ENCODE data around the gene CNDP1. TPM values are rescaled to one million over a fixed set of nuclear protein-coding genes. Genes with fewer than 3 reads are reported as not detected.
"Not testable (repeated sequence)": the region's sequence is repeated elsewhere in the genome, so short reads cannot be mapped to it uniquely, and the experiment has no call there.

The CNDP1 gene
- total RNA-seq, 4 donors from 2014 or later: 0.24 to 1.0 (median 0.90) TPM; not detected in 1

DNA sequence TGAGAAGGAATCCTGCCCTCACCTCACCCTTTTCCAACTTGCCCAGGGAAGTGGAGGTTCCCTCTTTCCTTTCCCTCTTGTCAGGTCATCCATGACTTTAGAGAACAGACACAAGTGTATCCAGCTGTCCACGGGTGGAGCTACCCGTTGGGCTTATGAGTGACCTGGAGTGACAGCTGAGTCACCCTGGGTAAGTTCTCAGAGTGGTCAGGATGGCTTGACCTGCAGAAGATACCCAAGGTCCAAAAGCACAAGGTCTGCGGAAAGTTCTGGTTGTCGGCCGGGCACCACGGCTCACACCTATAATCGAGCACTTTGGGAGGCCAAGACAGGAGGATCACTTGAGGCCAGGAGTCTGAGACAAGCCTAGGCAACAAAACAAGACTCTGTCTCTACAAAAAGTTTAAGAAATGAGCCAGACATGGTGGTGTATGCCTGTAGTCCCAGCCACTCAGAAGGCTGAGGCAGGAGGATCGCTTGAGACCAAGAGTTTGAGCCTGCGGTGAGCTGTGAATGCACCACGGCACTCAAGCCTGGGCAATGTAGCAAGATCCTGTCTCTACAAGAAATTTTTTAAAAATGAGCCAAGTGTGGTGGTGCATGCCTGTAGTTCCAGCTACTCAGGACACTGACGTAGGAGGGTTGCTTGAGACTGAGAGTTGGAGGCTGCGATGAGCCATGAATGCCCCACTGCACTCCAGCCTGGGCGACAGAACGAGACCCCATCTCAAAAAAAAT, 14.0 kb upstream of the CNDP1 start:
- Histone ChIP-seq H3K4me3 (no peak overlapping the region), H3K9me3 (no peaks in the 10 kb centered on the region), H3K4me1 (no peaks in the 10 kb centered on the region), H3K36me3 (no peaks in the 10 kb centered on the region), H3K27me3 (no peaks in the 10 kb centered on the region), H3K27ac (no peak overlapping the region)
- TF ChIP-seq POLR2A (IDR thresholded peaks at IDR 0.05): no peak
- TF ChIP-seq, protein P1, sequence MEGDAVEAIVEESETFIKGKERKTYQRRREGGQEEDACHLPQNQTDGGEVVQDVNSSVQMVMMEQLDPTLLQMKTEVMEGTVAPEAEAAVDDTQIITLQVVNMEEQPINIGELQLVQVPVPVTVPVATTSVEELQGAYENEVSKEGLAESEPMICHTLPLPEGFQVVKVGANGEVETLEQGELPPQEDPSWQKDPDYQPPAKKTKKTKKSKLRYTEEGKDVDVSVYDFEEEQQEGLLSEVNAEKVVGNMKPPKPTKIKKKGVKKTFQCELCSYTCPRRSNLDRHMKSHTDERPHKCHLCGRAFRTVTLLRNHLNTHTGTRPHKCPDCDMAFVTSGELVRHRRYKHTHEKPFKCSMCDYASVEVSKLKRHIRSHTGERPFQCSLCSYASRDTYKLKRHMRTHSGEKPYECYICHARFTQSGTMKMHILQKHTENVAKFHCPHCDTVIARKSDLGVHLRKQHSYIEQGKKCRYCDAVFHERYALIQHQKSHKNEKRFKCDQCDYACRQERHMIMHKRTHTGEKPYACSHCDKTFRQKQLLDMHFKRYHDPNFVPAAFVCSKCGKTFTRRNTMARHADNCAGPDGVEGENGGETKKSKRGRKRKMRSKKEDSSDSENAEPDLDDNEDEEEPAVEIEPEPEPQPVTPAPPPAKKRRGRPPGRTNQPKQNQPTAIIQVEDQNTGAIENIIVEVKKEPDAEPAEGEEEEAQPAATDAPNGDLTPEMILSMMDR (IDR thresholded peaks at IDR 0.05): no peak
- intact Hi-C loops (cut with DNase I; ENCODE audit: low total_unique reads): no loop called here
- no peak for DNase-seq

DNA sequence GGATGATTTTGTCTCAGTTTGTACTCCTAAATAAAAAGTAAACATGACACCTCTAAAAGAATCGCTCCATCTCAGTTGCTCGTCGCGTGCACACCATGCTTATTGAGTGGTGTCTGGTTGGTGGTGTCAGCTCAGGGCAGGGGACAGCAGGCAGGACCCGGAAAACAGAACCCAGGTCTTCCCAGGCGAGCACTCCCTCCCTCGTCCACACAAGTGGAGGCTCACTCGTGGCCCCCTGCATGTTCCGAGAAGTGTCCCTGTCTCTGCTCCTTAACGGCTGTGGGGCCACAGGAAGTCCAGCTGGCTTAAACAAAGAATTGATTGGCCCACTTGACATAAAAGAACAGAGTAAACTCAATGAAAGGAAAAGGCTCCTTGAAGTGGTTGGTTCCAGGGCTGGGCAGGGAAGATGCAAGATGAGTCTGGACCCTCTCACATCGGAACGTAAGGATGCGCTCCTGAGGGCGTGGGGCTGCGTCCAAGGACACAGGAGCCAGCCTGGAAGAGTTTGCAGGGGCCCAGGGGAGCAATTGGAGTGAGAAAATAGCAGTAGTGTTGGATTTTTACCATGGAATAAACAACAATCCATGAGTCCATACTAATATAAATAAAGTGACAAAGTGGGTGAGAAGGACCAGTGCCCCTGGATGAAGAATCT, 13.1 kb upstream of the CNDP1 start:
- no peak overlapping the region for H3K27ac ChIP-seq
- intact Hi-C loops (cut with DNase I; ENCODE audit: low total_unique reads): no loop called here
- no peak for DNase-seq
- H3K4me3 ChIP-seq: no peak overlapping the region
- H3K36me3 ChIP-seq: no peaks in the 10 kb centered on the region
- TF ChIP-seq POLR2A (IDR thresholded peaks at IDR 0.05): no peak
- TF ChIP-seq, protein P1 (IDR thresholded peaks at IDR 0.05): no peak
- no peaks in the 10 kb centered on the region for H3K9me3 ChIP-seq
- no peaks in the 10 kb centered on the region for H3K27me3 ChIP-seq
- H3K4me1 ChIP-seq: no peaks in the 10 kb centered on the region

DNA sequence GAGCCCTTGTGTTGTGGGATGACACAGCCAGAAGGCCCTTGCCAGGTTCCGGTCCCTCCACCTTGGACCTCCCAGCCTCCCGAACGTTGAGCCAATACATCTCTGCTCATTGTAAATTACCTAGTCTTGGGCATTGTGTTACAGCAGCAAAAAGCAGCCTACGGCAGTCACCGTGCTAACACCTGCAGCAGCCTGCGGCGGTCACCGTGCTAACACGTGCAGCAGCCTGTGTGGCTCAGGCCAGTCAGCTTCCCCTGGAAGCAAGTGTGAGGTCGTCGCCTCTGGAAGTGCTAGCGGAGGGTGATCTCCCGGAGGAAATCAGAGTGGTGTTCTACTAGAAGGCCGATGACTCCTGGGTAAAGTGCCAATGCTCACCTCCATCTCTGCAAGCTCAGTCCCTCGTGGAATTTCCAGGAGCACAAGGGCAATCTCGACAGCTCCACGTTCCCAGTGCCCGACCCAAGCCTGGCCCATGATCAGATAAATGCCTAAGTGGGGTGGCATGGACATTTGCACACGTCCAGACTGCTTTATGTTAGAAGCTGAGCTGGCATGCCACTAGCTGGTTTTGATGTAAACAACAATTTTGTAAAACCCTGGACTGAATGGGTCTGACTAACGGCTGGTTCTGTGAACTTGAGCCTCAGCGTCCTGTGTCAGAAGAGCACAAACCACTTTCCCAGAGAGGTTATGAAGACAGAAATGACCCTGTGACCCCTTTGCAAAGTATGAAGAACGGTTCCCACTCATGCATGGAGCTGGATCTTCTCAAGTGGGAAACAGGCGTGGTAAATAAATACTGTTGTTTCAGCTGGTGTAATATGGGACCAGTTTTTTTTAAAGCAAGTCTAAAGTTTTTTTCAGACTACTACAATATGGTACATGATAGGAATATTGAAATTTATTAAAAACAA, 11.4 kb upstream of the CNDP1 start:
- intact Hi-C loops (cut with DNase I; ENCODE audit: low total_unique reads): no loop called here
- Histone ChIP-seq H3K4me3 (no peak overlapping the region), H3K36me3 (no peaks in the 10 kb centered on the region), H3K9me3 (no peaks in the 10 kb centered on the region), H3K4me1 (no peaks in the 10 kb centered on the region), H3K27ac (no peak overlapping the region), H3K27me3 (no peaks in the 10 kb centered on the region)
- TF ChIP-seq, protein P1 (IDR thresholded peaks at IDR 0.05): no peak
- no peak for TF ChIP-seq POLR2A (IDR thresholded peaks at IDR 0.05)
- DNase-seq: no peak

DNA sequence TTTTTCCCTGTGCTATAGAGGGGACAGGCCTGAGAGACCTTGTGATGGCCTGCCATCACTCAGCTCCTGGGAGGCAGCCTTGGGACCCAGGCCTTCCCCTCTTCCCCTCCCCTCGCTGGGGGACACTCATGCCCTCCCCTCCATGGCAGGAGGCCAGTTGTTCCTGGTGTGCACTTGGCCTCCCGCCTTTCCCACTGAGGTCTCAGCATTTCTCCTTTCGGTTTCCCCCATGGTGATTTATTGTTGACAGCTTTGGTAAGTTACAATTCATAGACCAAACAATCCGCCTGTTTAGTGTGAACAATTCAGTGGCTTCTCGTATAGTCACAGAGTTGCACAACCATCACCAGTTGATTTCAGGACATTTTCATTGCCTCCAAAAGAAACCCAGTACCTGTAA, 10.2 kb upstream of the CNDP1 start:
- intact Hi-C loops (cut with DNase I; ENCODE audit: low total_unique reads): no loop called here
- no peak for DNase-seq
- H3K27me3 ChIP-seq: no peaks in the 10 kb centered on the region
- H3K27ac ChIP-seq: peak overlapping the region in 1 of 2 donors; percentile 36
- H3K4me3 ChIP-seq: no peak overlapping the region
- TF ChIP-seq POLR2A (IDR thresholded peaks at IDR 0.05): no peak
- TF ChIP-seq, protein P1 (IDR thresholded peaks at IDR 0.05): no peak
- H3K9me3 ChIP-seq: no peaks in the 10 kb centered on the region
- H3K36me3 ChIP-seq: no peaks in the 10 kb centered on the region
- H3K4me1 ChIP-seq: no peaks in the 10 kb centered on the region

DNA sequence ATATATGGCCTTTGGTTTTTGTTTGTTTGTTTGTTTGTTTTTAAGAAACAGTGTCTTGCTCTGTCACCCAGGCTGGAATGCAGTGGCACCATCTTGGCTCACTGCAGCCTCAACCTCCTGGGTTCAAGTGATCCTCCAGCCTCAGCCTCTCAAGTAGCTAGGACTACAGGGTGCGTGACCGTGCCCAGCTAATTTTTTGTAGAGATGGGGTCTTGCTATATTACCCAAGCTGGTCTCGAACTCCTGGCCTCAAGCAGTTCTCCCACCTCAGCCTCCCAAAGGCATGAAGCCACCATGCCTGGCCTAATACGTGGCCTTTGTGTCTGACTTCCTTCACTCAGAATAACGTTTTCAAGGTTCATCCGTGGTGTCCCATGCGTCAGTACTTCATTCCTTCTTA, 9.4 kb upstream of the CNDP1 start:
- intact Hi-C loops (cut with DNase I; ENCODE audit: low total_unique reads); H3K4me3 ChIP-seq; H3K9me3 ChIP-seq; H3K27me3 ChIP-seq; H3K27ac ChIP-seq; DNase-seq; H3K4me1 ChIP-seq; H3K36me3 ChIP-seq: not testable (repeated sequence)
